AG08396 (cell line): ENCODE measurements around the gene GYPB.
A peak's percentile ranks its signal among the peaks of the same experiment; 100 is the strongest.
"Not testable (repeated sequence)": the region's sequence is repeated elsewhere in the genome, so short reads cannot be mapped to it uniquely, and the experiment has no call there.

Source experiments
- DNase-seq: peaks from one replicate; pipeline ENCODE4 v3.0.0; 2012; ENCODE audit warnings: low spot score, mixed read lengths

The GYPB gene

GRCh38 chr4:144019277-144019676 lies at the start of gene GYPB:
GYPB (minus strand) TSS chr4:144019380; CDS start chr4:144019287, 93 bp downstream.
- not testable (repeated sequence) for DNase-seq

- DNase-seq: not testable (repeated sequence)
Measured at GRCh38 chr4:144061556-144061955, 42.4 kb upstream of the GYPB start.

- DNase-seq: not testable (repeated sequence)
Measured at GRCh38 chr4:144060234-144060859, 41.2 kb upstream of the GYPB start.

GRCh38 chr4:144056800-144057199 lies 37.6 kb upstream of the GYPB start:
- no peak for DNase-seq

- not testable (repeated sequence) for DNase-seq
Measured at GRCh38 chr4:144055336-144055735, 36.2 kb upstream of the GYPB start.

- not testable (repeated sequence) for DNase-seq
Measured at GRCh38 chr4:144051494-144051893, 32.3 kb upstream of the GYPB start.

- not testable (repeated sequence) for DNase-seq
Measured at GRCh38 chr4:144050631-144051030, 31.5 kb upstream of the GYPB start.

- not testable (repeated sequence) for DNase-seq
Measured at GRCh38 chr4:144049495-144050424, 30.6 kb upstream of the GYPB start.

GRCh38 chr4:144044936-144045335 lies 25.8 kb upstream of the GYPB start:
- DNase-seq: not testable (repeated sequence)

GRCh38 chr4:144032580-144032979 lies 13.4 kb upstream of the GYPB start:
- not testable (repeated sequence) for DNase-seq

GRCh38 chr4:144031875-144032274 lies 12.7 kb upstream of the GYPB start:
- DNase-seq: not testable (repeated sequence)

- not testable (repeated sequence) for DNase-seq
Measured at GRCh38 chr4:144031369-144031768, 12.2 kb upstream of the GYPB start.

GRCh38 chr4:144030708-144031107 lies 11.5 kb upstream of the GYPB start:
- DNase-seq: not testable (repeated sequence)

GRCh38 chr4:144026682-144027081 lies 7.5 kb upstream of the GYPB start:
- not testable (repeated sequence) for DNase-seq

- DNase-seq: not testable (repeated sequence)
Measured at GRCh38 chr4:144024399-144025053, 5.3 kb upstream of the GYPB start.

GRCh38 chr4:144022772-144023400 lies 3.7 kb upstream of the GYPB start:
- not testable (repeated sequence) for DNase-seq

GRCh38 chr4:144021336-144021990 lies 2.3 kb upstream of the GYPB start:
- peak; percentile 2 for DNase-seq

- DNase-seq: not testable (repeated sequence)
Measured at GRCh38 chr4:144018223-144019000, 768 bp downstream of the GYPB start.

- not testable (repeated sequence) for DNase-seq
Measured at GRCh38 chr4:144017271-144017670, 1.9 kb downstream of the GYPB start.

GRCh38 chr4:144016057-144016605 lies 3.0 kb downstream of the GYPB start:
- DNase-seq: not testable (repeated sequence)
